GM20431 (cell line): Measurements from ENCODE around the gene PRH1.

ENCODE experiments used
- in situ Hi-C: fragments of 300-500 bp; cut with MseI, MboI; formaldehyde crosslinking; loops from one replicate; pipeline ENCODE4 v1.15.0; 2020; ENCODE audit warnings: low sequenced_read_pairs; ENCODE audit not compliant: unreplicated experiment

The PRH1 gene

DNA sequence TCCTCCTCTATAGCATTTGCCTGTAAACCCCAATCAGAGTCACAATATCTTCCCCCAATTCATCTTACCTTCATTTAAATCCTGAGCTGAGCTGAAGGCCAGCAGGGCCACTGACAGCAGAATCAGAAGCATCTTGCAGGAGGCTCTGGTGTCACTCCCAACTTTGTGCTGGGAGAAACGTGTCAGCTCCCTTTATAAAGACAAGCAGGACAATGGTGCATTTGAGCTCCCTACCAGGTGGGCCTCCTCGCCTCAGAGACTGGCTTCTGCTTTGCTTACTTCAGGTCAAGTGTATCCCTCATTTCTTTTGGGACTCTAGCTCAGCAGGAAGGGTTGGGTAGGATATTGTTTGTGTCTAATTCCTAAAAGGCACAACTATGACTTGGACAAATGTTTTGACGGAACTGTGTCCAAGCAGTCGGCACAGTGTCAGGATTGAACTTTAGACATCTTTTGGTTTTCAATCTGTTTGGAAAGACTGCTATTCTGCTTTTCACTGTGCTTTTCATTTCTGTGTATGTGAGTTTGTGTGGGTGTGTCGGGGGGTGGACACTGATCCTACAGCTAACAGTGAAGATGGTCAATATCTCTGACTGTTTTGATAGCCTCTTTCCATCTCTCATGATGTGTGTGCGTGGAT is at the start of gene PRH1:
Gene PRH1 (minus strand): TSS at position 170 of the 640 bp plus-strand sequence. CDS start 38 bp downstream, at position 132.
- in situ Hi-C loops: no loop called here

- in situ Hi-C loops: no loop called here
Measured at GRCh38 chr12:10928746-10929286, 44.8 kb upstream of the PRH1 start, which contains the start of gene PRH2. TSS of gene PRH2 (plus strand) at chr12:10929236. CDS start at chr12:10929274, 38 bp downstream.

DNA sequence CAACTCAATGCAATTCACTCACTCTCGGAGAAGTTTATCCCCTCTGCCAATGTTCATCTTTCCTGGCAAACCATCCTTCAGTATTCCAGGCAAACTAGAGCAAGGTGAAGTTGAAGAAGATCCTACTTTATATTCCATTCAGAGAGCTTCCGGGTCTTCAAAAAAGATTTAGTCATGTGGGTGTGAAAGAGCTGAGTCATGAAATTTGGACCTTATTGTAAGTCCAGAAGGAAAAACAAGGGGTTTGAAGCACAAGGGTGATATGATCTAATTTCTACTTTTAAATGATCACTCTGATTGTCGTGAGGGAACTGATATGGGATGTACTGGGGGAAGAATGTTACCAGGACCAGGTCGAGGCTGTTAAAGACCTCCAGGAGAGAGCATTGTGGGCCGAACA is 42.2 kb upstream of the PRH1 start:
- in situ Hi-C loops: no loop called here

DNA sequence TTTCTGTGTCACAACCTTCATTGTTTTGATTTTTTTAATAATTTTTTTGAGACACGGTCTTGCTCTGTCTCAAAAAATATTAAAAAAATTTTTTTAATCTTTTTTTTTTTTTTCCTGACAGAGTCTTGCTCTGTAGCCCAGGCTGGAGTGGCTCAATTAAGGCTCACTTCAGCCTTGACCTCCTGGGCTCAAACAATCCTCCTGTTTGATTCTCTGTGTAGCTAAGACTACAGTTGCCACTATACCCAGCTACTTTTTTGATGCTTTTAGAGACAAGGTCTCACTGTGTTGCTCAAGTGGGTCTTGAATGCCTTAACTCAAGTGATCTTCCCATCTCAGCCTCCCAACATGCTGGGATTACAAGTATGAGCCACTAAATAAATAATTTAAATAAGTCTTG is 35.8 kb upstream of the PRH1 start:
- in situ Hi-C loops: no loop called here

DNA sequence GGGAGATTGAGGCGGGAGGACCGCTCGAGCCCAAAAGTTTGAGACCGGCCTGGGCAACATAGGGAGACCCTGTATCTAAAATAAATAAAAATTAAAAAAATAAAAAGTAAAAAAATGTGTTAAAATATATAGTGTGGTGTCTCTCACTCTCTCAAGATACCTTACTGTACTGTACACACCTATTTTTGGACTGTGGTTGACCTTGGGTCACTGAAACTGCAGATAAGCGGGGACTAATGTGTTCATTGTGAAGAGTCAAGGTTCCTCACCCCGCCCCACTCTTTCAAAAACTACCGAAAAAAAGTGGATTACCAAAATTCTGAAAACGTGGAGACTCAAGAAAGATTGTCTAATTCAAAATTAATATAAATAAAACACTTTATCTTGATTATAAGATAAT is 26.3 kb upstream of the PRH1 start:
- in situ Hi-C loops: no loop called here

GRCh38 chr12:10909462-10909861 is 25.4 kb upstream of the PRH1 start, which contains the start of gene TAS2R13:
TSS of gene TAS2R13 (minus strand) at chr12:10909562. CDS start at chr12:10909298, 264 bp downstream.
- in situ Hi-C loops: no loop called here

GRCh38 chr12:10904686-10905085 is 20.6 kb upstream of the PRH1 start:
- in situ Hi-C loops: no loop called here

GRCh38 chr12:10901427-10901826 is 17.4 kb upstream of the PRH1 start:
- in situ Hi-C loops: no loop called here

DNA sequence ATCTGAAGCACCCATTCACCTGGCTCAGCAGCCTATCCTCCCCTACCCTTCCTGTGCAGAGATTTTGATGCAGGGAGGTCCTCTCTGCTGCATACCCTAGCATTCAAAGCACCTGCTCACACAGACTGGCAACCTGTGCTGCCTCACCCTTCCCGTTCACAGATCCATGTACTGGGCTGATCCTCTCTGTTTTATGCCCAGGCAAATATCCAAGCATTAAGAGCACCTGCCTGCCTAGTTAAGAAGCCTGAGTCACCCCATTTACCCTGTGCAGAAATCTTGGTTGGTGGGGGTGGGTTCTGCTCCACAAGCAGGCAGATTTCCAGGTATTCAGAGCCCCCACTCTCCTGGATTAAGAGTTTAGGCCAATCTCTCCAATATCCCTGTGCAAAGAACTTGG is 16.9 kb upstream of the PRH1 start:
- in situ Hi-C loops: no loop called here

- in situ Hi-C loops: no loop called here
Measured at GRCh38 chr12:10900530-10900929, 16.5 kb upstream of the PRH1 start.

DNA sequence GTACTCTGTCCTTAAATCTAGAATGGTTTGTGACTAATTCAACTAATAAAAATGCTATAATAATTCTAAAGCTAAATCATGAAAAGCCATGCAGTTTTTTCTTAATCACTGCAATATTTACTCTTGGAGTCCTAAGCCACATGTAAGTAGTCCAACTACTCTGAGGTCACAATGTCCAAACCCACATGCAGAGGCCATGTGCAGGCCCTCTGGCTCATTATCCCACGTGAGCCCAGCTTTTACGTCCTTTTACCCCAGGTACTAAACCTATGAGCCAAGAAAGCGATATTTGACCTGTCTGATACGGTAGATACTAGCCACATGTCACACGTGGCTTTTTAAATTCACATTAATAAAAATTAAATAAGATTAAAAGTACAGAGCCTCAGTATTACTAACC is 12.8 kb upstream of the PRH1 start:
- in situ Hi-C loops: no loop called here

DNA sequence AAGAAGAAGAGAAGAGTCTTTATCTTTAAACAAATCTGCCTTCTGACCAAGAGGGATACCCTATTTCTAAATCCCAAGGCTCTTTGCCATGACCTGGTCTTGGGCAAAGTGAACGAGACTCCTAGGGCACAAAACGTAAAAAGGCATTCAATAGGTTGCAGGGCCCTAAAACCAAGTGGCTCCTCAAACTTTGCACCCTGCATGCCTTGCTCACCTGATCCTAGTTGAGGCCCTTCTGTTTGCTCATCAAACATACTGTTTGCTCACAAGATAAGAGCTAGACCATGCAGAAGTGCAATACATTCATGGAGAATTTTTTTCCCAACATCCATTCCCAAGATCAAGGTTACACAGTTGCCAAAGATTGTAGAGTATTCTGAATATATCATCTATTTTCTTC is 7.9 kb upstream of the PRH1 start:
- in situ Hi-C loops: no loop called here

DNA sequence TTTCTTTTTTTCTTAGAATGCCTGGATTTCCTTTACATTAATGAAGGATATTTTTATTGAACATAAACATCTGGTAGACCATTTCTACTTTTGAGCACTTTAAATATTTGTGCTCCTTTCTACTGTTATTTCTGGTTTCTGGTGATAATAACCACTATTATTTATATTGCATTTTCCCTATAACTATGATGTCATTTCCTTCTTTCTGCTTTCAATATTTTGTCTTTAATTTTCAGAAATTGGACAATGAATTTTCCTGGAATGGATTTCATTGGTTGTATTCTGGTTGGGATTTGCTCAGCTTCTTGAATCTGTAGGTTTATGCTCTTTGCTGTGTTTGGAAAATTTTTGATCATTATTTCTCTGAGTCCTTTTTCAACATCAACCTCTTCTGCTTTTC is 5.2 kb upstream of the PRH1 start:
- in situ Hi-C loops: no loop called here

- in situ Hi-C loops: no loop called here
Measured at GRCh38 chr12:10873378-10873777, 10.7 kb downstream of the PRH1 start.

- in situ Hi-C loops: no loop called here
Measured at GRCh38 chr12:10867381-10867780, 16.7 kb downstream of the PRH1 start.

GRCh38 chr12:10863512-10864218 is 20.4 kb downstream of the PRH1 start:
- in situ Hi-C loops: no loop called here

GRCh38 chr12:10861366-10861765 is 22.7 kb downstream of the PRH1 start:
- in situ Hi-C loops: no loop called here

GRCh38 chr12:10855807-10856206 is 28.2 kb downstream of the PRH1 start:
- in situ Hi-C loops: no loop called here

DNA sequence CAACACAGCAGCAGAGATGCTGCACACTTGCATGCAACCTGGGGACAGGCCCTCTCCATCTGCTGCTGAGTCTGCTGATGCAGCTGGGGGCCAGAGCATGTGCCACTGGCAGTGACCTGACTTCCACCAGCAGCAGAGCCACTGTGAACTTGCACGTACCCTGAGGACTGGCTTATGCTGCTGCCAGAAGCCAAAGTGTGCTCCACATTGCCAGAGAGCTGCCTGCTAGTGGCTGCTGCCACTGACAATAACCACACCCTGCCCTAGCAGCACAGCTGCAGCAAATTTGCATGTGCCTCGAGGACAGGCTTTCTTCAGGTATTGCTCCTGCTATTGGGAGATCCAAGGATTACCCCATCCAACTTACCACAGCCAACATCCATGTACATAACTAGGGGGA is 30.3 kb downstream of the PRH1 start:
- in situ Hi-C loops: no loop called here

- in situ Hi-C loops: no loop called here
Measured at GRCh38 chr12:10851243-10851858, 32.7 kb downstream of the PRH1 start.

DNA sequence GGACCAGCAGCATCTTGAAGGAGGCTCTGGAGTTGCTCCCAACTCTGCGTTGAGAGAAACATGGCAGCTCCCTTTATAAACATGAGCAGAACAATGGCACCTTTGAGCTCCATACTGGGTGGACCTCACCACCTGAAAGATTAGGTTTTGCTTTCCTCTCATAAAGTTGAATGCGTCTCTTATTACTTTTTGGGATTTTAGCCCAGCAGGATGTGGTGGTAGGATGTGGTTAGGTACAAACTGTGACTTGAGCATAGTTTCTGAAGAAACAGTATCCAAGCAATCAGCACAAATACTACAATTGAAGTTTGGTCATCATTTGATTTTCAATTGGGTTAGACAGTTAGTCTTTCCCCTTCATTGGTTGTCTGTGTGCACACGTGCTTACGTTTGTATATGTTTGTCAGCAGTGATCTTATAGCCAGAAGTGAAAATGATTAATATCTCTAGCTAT is 34.6 kb downstream of the PRH1 start, which contains the start of gene PRR4:
Gene PRR4 (minus strand): TSS at position 51 of the 454 bp plus-strand sequence. CDS start 38 bp downstream, at position 13.
- in situ Hi-C loops: no loop called here
